ENCODE data around the gene MIA2. TPM values are rescaled to one million over a fixed set of nuclear protein-coding genes. Genes with fewer than 3 reads are reported as not detected.

The MIA2 gene
- total and polyA plus RNA-seq, 3 donors from 2014 or later: 25.2 to 40.8 (median 32.3) TPM

DNA sequence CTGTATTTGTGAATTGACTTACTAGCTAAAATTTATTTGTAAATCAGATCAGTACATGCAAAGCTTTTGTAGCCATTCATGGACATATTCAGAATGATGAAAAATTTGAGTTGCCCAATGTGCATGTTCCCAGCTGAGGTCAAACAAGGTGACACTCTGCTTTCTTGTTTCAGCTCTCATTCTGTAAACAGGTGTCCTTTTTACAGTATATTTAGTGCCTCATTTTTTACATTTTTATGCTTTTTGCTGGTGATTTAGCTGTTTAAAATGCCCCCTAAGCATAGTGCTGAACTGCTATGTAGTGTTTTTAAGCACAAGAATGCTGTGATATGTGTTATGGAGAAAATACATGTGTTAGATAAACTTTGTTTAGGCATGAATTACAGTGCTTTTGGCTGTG is 76.3 kb downstream of the MIA2 start:
- no peak overlapping the region for H3K4me3 ChIP-seq
- intact Hi-C loops (cut with DNase I; ENCODE audit: low total_unique reads): no loop called here
- TF ChIP-seq, protein P1, sequence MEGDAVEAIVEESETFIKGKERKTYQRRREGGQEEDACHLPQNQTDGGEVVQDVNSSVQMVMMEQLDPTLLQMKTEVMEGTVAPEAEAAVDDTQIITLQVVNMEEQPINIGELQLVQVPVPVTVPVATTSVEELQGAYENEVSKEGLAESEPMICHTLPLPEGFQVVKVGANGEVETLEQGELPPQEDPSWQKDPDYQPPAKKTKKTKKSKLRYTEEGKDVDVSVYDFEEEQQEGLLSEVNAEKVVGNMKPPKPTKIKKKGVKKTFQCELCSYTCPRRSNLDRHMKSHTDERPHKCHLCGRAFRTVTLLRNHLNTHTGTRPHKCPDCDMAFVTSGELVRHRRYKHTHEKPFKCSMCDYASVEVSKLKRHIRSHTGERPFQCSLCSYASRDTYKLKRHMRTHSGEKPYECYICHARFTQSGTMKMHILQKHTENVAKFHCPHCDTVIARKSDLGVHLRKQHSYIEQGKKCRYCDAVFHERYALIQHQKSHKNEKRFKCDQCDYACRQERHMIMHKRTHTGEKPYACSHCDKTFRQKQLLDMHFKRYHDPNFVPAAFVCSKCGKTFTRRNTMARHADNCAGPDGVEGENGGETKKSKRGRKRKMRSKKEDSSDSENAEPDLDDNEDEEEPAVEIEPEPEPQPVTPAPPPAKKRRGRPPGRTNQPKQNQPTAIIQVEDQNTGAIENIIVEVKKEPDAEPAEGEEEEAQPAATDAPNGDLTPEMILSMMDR (IDR thresholded peaks at IDR 0.05): no peak
- no peak for TF ChIP-seq POLR2A (IDR thresholded peaks at IDR 0.05)

GRCh38 chr14:39315859-39316444 is 82.2 kb downstream of the MIA2 start:
- WGBS, 2 donors: 75 to 78% methylated on average over 1 of the region's 1 CpG
- no peaks in the 10 kb centered on the region for H3K4me1 ChIP-seq
- intact Hi-C loops (cut with DNase I; ENCODE audit: low total_unique reads): no loop called here

More for the DNA sequence above, 76.3 kb downstream of the MIA2 start:
- Histone ChIP-seq H3K27me3 (no peaks in the 10 kb centered on the region), H3K4me1 (no peaks in the 10 kb centered on the region), H3K36me3 (ENCODE audit: low read depth, missing control alignments) (no peaks in the 10 kb centered on the region), H3K9me3 (no peaks in the 10 kb centered on the region), H3K27ac (no peak overlapping the region)
- DNase-seq: no peak

DNA sequence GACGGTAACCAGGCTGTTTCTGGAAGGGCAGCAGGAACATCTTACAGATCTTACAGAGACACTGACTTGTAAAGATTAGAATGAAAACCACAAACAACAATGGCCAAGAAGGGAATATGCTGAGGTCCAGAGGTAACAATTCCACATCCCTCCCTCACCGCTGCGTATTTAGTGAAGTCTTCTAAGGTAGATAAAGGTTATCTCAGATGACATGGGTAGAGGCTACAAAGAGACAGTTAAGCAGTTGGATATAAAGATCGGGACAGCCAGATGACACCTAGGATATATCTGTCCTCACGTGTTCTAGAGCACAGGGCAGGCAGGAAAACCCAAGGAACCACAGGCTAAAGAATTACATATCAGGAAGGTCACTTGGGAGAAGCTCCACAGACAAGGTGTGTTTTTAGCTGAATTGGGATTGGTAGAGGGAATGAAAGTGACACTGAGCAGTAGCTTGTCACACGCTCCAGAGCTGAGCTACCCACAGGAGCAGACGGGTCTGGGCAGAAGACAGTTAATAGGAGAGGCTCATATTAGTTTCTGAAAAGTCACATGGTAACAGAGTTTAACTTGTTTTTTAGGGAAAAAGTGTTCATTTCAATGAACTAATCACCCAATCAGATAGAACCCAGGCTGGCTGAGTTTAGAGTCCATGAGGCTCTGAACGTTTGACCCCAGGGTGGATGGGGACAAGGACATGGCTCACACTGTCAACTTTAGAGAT is 83.3 kb downstream of the MIA2 start:
- Histone ChIP-seq H3K4me1 (no peaks in the 10 kb centered on the region), H3K4me3 (no peak overlapping the region), H3K27ac (no peak overlapping the region), H3K36me3 (ENCODE audit: low read depth, missing control alignments) (no peaks in the 10 kb centered on the region), H3K9me3 (no peaks in the 10 kb centered on the region), H3K27me3 (no peaks in the 10 kb centered on the region)
- TF ChIP-seq, protein P1 (IDR thresholded peaks at IDR 0.05): no peak
- TF ChIP-seq POLR2A (IDR thresholded peaks at IDR 0.05): no peak
- 88 to 93% methylated on average over 8 of the region's 8 CpGs for WGBS, 2 donors
- intact Hi-C loops (cut with DNase I; ENCODE audit: low total_unique reads): no loop called here
- DNase-seq: no peak

More at GRCh38 chr14:39315859-39316444, 82.2 kb downstream of the MIA2 start:
- no peak for TF ChIP-seq POLR2A (IDR thresholded peaks at IDR 0.05)
- TF ChIP-seq, protein P1 (IDR thresholded peaks at IDR 0.05): no peak
- H3K9me3 ChIP-seq: no peaks in the 10 kb centered on the region
- no peaks in the 10 kb centered on the region for H3K27me3 ChIP-seq
- no peak overlapping the region for H3K27ac ChIP-seq
- no peaks in the 10 kb centered on the region for H3K36me3 ChIP-seq (ENCODE audit: low read depth, missing control alignments)
- no peak overlapping the region for H3K4me3 ChIP-seq
- no peak for DNase-seq

GRCh38 chr14:39318574-39318973 is 84.9 kb downstream of the MIA2 start:
- no peaks in the 10 kb centered on the region for H3K9me3 ChIP-seq
- H3K27ac ChIP-seq: no peak overlapping the region
- no peaks in the 10 kb centered on the region for H3K36me3 ChIP-seq (ENCODE audit: low read depth, missing control alignments)
- 82 to 83% methylated on average over 2 of the region's 2 CpGs for WGBS, 2 donors
- no peaks in the 10 kb centered on the region for H3K4me1 ChIP-seq
- no peak for DNase-seq
- no peaks in the 10 kb centered on the region for H3K27me3 ChIP-seq
- intact Hi-C loops (cut with DNase I; ENCODE audit: low total_unique reads): no loop called here
- no peak for TF ChIP-seq POLR2A (IDR thresholded peaks at IDR 0.05)
- TF ChIP-seq, protein P1 (IDR thresholded peaks at IDR 0.05): no peak
- H3K4me3 ChIP-seq: no peak overlapping the region

- no peaks in the 10 kb centered on the region for H3K4me1 ChIP-seq
- DNase-seq: no peak
- H3K27ac ChIP-seq: no peak overlapping the region
- no peaks in the 10 kb centered on the region for H3K27me3 ChIP-seq
- no peak for TF ChIP-seq POLR2A (IDR thresholded peaks at IDR 0.05)
- TF ChIP-seq, protein P1 (IDR thresholded peaks at IDR 0.05): no peak
- intact Hi-C loops (cut with DNase I; ENCODE audit: low total_unique reads): no loop called here
- no peaks in the 10 kb centered on the region for H3K9me3 ChIP-seq
- H3K36me3 ChIP-seq (ENCODE audit: low read depth, missing control alignments): no peaks in the 10 kb centered on the region
- H3K4me3 ChIP-seq: no peak overlapping the region
Measured at GRCh38 chr14:39319381-39319780, 85.7 kb downstream of the MIA2 start.
